ENCODE data around the gene XRCC5.

DNA sequence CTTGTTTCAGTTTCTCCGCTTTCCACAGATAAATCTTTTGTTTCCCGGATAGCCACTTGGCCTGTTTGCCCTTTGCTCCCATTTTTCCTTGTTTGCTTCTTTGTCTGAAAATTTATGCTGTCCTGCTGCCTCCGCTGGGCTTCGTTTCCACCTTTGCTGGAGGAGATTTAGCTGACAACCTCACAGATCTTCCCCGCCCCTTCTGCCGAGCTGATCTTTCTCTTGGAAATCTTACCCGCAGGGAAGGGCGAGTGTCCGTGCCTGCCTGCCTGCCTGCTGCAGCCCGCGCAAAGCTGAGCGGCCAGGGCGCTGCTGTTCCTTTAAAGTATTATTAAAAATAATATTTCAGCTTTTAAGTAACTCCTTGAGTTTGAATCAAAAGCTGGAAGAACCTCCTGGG lies 1.4 kb upstream of the XRCC5 start:
- no peak for TF ChIP-seq MZF1 (tag by site-specific recombination; IDR thresholded peaks at IDR 0.05; ENCODE audit: borderline replicate concordance)
- TF ChIP-seq, protein P1, sequence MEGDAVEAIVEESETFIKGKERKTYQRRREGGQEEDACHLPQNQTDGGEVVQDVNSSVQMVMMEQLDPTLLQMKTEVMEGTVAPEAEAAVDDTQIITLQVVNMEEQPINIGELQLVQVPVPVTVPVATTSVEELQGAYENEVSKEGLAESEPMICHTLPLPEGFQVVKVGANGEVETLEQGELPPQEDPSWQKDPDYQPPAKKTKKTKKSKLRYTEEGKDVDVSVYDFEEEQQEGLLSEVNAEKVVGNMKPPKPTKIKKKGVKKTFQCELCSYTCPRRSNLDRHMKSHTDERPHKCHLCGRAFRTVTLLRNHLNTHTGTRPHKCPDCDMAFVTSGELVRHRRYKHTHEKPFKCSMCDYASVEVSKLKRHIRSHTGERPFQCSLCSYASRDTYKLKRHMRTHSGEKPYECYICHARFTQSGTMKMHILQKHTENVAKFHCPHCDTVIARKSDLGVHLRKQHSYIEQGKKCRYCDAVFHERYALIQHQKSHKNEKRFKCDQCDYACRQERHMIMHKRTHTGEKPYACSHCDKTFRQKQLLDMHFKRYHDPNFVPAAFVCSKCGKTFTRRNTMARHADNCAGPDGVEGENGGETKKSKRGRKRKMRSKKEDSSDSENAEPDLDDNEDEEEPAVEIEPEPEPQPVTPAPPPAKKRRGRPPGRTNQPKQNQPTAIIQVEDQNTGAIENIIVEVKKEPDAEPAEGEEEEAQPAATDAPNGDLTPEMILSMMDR (tag by site-specific recombination; IDR thresholded peaks at IDR 0.05): no peak

Data from HEK293 (cell line).